Panc1 (cell line): Measurements from ENCODE around the gene PTPRJ. TPM values are rescaled to one million over a fixed set of nuclear protein-coding genes. Genes with fewer than 3 reads are reported as not detected.

Experiments
- ATAC-seq: fragments of 200-7000 bp; cut with Tn5 transposase; 2 replicates; pipeline ENCODE4 v1.9.1; 2020; ENCODE audit warnings: mild to moderate bottlenecking, moderate library complexity
- BruUV-seq: library from RNA; stranded (reverse); fragments of 400-500 nt; replicated peaks from 2 replicates; lab custom pipeline; 2021; lab: Mats Ljungman, UMichigan
- CTCF ChIA-PET: fragments of 300-600 bp; sonication (Branson Sonifier 250); formaldehyde crosslinking; loops from one replicate; lab custom pipeline; 2022; ENCODE audit warnings: antibody characterized with exemption; lab: Charles Lee
- POLR2A ChIA-PET: fragments of 300-600 bp; sonication (Branson Sonifier 250); formaldehyde crosslinking; loops from one replicate; lab custom pipeline; 2022; ENCODE audit warnings: antibody characterized with exemption; lab: Charles Lee
- DNase-seq: peaks from one replicate; pipeline ENCODE4 v3.0.0-alpha.2; 2010; ENCODE audit warnings: low read depth, low spot score
- H3K27ac ChIP-seq: 2 replicates; pipeline ENCODE4 v1.5.1; 2011; ENCODE audit warnings: mild to moderate bottlenecking, low read length, inconsistent platforms
- H3K27me3 ChIP-seq: fragments of 200-500 bp; sonication (Bioruptor generic); 2 replicates; pipeline ENCODE4 v1.6.0; 2014; ENCODE audit warnings: low read length, inconsistent platforms; ENCODE audit not compliant: control insufficient read depth, insufficient read depth
- H3K36me3 ChIP-seq: fragments of 200-500 bp; sonication (Bioruptor generic); 2 replicates; pipeline ENCODE4 v1.5.1; 2014; ENCODE audit warnings: inconsistent platforms, mild to moderate bottlenecking, low read length, moderate library complexity; ENCODE audit not compliant: control insufficient read depth, insufficient read depth
- H3K4me1 ChIP-seq: 2 replicates; pipeline ENCODE4 v1.5.1; 2011; ENCODE audit warnings: inconsistent platforms, mild to moderate bottlenecking, low read length, moderate library complexity; ENCODE audit not compliant: control insufficient read depth, insufficient read depth
- H3K4me3 ChIP-seq, 2 experiments: 2 replicates each; pipeline ENCODE4 v1.5.1; 2011 to 2012; ENCODE audit warnings: low read depth in 2 of 2, low read length in 2 of 2, mild to moderate bottlenecking in 2 of 2, inconsistent platforms in 1 of 2, moderate library complexity in 1 of 2
- H3K9me3 ChIP-seq: fragments of 200-500 bp; sonication (Bioruptor generic); 2 replicates; pipeline ENCODE4 v1.5.1; 2014; ENCODE audit warnings: low read depth, mild to moderate bottlenecking, inconsistent platforms, low read length, moderate library complexity; ENCODE audit not compliant: control insufficient read depth, insufficient read depth
- POLR2AphosphoS5 ChIP-seq: IDR thresholded peaks from 2 replicates; pipeline ENCODE4 v1.6.1; 2012; ENCODE audit warnings: mild to moderate bottlenecking, low read depth, low read length, moderate library complexity
- SIN3A ChIP-seq: IDR thresholded peaks from 2 replicates; pipeline ENCODE4 v1.6.1; 2012; ENCODE audit warnings: low read depth, mild to moderate bottlenecking, low read length, moderate library complexity, borderline replicate concordance; ENCODE audit not compliant: insufficient read depth
- TCF7L2 ChIP-seq: IDR thresholded peaks from 2 replicates; pipeline ENCODE4 v1.6.1; 2011; ENCODE audit warnings: mild to moderate bottlenecking, low read depth, low read length, inconsistent platforms
- in situ Hi-C: cut with HindIII; loops from 2 replicates; pipeline ENCODE4 v1.10.0; 2016; ENCODE audit warnings: low sequenced_read_pairs, low pct_unique_long_range_greater_than_20kb
- intact Hi-C: fragments of 100-400 bp; cut with micrococcal nuclease; formaldehyde crosslinking; loops from one replicate; pipeline ENCODE4 v1.10.0; 2022; ENCODE audit not compliant: unreplicated experiment
- microRNA-seq: library from miRNA; unstranded; fragments of <30 nt; microRNA quantifications from one replicate; pipeline ENCODE4 v1.1.0, GENCODE V29; 2020; ENCODE audit not compliant: unreplicated experiment
- total RNA-seq: library from RNA; stranded (reverse); gene quantifications from one replicate; pipeline ENCODE4 v1.2.1, GENCODE V29; 2021; ENCODE audit not compliant: unreplicated experiment
- TF ChIP-seq, protein P1 (sequence below), 2 experiments: IDR thresholded peaks; 2 replicates each; pipeline ENCODE4 v1.6.1; 2011 to 2012; ENCODE audit warnings: low read depth in 2 of 2, control low read depth in 1 of 2, low read length in 1 of 2, mild to moderate bottlenecking in 1 of 2, moderate library complexity in 1 of 2; ENCODE audit not compliant: insufficient read depth in 1 of 2
- TF ChIP-seq, protein P2 (sequence below): fragments of 450-650 bp; IDR thresholded peaks from 2 replicates; pipeline ENCODE4 v1.5.1; 2017; ENCODE audit warnings: mild to moderate bottlenecking

PTPRJ gene
- total RNA-seq, 1 experiment from 2014 or later = 73.6 TPM

- POLR2A ChIA-PET = no interaction called here
- DNase-seq (no peak), ATAC-seq (no peak)
- Histone ChIP-seq H3K36me3 (no peaks in the 10 kb centered on the region), H3K4me1 (no peaks in the 10 kb centered on the region), H3K27me3 (no peaks in the 10 kb centered on the region), H3K9me3 (no peaks in the 10 kb centered on the region), H3K27ac (no peak within 1 kb of the TSS), H3K4me3 (no peak within 1 kb of the TSS)
- CTCF ChIA-PET = no interaction called here
- in situ Hi-C loops (no loop called here), intact Hi-C loops (no loop called here)
- TF ChIP-seq, protein P1, sequence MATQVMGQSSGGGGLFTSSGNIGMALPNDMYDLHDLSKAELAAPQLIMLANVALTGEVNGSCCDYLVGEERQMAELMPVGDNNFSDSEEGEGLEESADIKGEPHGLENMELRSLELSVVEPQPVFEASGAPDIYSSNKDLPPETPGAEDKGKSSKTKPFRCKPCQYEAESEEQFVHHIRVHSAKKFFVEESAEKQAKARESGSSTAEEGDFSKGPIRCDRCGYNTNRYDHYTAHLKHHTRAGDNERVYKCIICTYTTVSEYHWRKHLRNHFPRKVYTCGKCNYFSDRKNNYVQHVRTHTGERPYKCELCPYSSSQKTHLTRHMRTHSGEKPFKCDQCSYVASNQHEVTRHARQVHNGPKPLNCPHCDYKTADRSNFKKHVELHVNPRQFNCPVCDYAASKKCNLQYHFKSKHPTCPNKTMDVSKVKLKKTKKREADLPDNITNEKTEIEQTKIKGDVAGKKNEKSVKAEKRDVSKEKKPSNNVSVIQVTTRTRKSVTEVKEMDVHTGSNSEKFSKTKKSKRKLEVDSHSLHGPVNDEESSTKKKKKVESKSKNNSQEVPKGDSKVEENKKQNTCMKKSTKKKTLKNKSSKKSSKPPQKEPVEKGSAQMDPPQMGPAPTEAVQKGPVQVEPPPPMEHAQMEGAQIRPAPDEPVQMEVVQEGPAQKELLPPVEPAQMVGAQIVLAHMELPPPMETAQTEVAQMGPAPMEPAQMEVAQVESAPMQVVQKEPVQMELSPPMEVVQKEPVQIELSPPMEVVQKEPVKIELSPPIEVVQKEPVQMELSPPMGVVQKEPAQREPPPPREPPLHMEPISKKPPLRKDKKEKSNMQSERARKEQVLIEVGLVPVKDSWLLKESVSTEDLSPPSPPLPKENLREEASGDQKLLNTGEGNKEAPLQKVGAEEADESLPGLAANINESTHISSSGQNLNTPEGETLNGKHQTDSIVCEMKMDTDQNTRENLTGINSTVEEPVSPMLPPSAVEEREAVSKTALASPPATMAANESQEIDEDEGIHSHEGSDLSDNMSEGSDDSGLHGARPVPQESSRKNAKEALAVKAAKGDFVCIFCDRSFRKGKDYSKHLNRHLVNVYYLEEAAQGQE (IDR thresholded peaks at IDR 0.05; ENCODE audit: insufficient read depth in 1 of 2, low read depth in 2 of 2, low read length in 1 of 2) = no peak
- no peak for TF ChIP-seq POLR2AphosphoS5
- no peak for TF ChIP-seq SIN3A
- no peak for TF ChIP-seq TCF7L2
- TF ChIP-seq, protein P2, sequence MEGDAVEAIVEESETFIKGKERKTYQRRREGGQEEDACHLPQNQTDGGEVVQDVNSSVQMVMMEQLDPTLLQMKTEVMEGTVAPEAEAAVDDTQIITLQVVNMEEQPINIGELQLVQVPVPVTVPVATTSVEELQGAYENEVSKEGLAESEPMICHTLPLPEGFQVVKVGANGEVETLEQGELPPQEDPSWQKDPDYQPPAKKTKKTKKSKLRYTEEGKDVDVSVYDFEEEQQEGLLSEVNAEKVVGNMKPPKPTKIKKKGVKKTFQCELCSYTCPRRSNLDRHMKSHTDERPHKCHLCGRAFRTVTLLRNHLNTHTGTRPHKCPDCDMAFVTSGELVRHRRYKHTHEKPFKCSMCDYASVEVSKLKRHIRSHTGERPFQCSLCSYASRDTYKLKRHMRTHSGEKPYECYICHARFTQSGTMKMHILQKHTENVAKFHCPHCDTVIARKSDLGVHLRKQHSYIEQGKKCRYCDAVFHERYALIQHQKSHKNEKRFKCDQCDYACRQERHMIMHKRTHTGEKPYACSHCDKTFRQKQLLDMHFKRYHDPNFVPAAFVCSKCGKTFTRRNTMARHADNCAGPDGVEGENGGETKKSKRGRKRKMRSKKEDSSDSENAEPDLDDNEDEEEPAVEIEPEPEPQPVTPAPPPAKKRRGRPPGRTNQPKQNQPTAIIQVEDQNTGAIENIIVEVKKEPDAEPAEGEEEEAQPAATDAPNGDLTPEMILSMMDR = no peak
- BruUV-seq = no TSS peak
Measured at GRCh38 chr11:48216510-48216909, 236.2 kb downstream of the PTPRJ start, which contains the start of gene OR4B1. TSS of gene OR4B1 (plus strand) at chr11:48216810. CDS start at chr11:48216810, 0 bp downstream.

Small RNA genes within 50 kb of the gene (microRNA-seq; reads per million reads assigned to microRNA genes)
- not detected for gene MIR3161

Other genes with a start within 250 kb of the PTPRJ start
- 68.3 TPM for gene FNBP4, start 213.2 kb upstream of the PTPRJ start, total RNA-seq
- 46.3 TPM for gene NUP160, start 132.2 kb upstream of the PTPRJ start, total RNA-seq
- gene OR4B1, start 236.3 kb downstream of the PTPRJ start, total RNA-seq = not detected